DND-41 (cell line): ENCODE results near the gene PGPEP1.

Experiments
- EZH2 ChIP-seq: IDR thresholded peaks from 3 replicates; pipeline ENCODE4 v1.6.1; 2012; ENCODE audit warnings: borderline replicate concordance, low read depth, mild to moderate bottlenecking, moderate library complexity, low read length, inconsistent platforms; ENCODE audit not compliant: severe bottlenecking
- TF ChIP-seq, protein P1 (sequence below): IDR thresholded peaks from 2 replicates; pipeline ENCODE4 v1.5.1; 2012; ENCODE audit warnings: borderline replicate concordance, low read length, moderate library complexity, mild to moderate bottlenecking; ENCODE audit not compliant: poor library complexity, severe bottlenecking; ENCODE audit errors: extremely low read depth

GRCh38 chr19:18389726-18390064 lies 49.3 kb downstream of the PGPEP1 start:
- TF ChIP-seq, protein P1, sequence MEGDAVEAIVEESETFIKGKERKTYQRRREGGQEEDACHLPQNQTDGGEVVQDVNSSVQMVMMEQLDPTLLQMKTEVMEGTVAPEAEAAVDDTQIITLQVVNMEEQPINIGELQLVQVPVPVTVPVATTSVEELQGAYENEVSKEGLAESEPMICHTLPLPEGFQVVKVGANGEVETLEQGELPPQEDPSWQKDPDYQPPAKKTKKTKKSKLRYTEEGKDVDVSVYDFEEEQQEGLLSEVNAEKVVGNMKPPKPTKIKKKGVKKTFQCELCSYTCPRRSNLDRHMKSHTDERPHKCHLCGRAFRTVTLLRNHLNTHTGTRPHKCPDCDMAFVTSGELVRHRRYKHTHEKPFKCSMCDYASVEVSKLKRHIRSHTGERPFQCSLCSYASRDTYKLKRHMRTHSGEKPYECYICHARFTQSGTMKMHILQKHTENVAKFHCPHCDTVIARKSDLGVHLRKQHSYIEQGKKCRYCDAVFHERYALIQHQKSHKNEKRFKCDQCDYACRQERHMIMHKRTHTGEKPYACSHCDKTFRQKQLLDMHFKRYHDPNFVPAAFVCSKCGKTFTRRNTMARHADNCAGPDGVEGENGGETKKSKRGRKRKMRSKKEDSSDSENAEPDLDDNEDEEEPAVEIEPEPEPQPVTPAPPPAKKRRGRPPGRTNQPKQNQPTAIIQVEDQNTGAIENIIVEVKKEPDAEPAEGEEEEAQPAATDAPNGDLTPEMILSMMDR = no peak
- TF ChIP-seq EZH2 = no peak
